ENCODE measurements around the gene TENT5C.

The TENT5C gene

DNA sequence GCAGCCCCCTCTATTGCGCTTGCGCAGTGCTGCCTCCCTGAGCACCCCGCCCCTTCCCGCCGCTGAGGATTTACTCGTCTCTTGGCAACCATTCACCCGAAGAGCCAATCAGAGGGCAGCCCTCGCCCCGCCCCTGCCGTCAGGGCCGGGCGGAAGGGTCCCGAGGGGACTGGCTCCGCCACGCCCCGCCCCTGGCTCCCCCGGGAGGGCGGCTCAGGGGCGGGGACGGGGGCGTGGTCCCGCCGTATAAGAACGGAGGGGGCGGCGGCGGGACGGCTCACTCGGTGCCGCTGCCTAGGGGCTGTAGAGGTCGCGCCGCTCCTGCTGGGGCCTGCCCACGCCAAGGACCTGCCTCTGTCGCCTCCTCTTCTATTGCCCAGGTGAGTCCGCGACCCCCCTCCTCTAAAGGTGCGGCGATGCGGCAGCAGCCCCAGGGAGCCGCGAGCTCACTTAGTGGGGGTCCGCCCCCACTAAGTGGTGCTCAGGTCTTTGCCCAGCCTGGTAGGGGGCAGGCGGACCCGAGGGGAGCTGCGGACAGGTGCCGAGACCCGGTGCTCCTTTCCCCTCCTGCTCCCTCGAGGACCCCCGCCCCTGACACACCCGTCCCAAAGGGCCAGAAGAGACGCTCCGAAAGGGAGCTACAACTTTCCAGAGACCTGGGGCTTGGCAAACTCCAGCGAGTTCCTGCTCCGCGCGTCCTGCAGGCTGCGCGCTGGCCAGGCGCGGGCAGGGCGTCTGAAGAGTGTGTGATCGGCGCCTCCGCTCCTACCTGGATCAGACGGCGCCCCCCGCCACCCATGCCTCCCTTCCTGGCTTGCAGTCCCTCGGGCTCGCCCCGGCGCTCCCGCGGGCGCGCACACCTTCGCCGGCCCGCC, at the start of gene TENT5C (continued):
- TF ChIP-seq, protein P1, sequence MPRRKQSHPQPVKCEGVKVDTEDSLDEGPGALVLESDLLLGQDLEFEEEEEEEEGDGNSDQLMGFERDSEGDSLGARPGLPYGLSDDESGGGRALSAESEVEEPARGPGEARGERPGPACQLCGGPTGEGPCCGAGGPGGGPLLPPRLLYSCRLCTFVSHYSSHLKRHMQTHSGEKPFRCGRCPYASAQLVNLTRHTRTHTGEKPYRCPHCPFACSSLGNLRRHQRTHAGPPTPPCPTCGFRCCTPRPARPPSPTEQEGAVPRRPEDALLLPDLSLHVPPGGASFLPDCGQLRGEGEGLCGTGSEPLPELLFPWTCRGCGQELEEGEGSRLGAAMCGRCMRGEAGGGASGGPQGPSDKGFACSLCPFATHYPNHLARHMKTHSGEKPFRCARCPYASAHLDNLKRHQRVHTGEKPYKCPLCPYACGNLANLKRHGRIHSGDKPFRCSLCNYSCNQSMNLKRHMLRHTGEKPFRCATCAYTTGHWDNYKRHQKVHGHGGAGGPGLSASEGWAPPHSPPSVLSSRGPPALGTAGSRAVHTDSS (tag by site-specific recombination; IDR thresholded peaks at IDR 0.05) = 0 out of 2 replicates have a peak, but pooled peaks have one; percentile 19
- TF ChIP-seq ZNF777 (tag by site-specific recombination; IDR thresholded peaks at IDR 0.05; ENCODE audit: borderline replicate concordance) (peak; percentile 88), ZNF292 (tag by site-specific recombination; IDR thresholded peaks at IDR 0.05; ENCODE audit: borderline replicate concordance, low read depth) (no peak), ZNF544 (tag by site-specific recombination; IDR thresholded peaks at IDR 0.05) (no peak), ZNF324 (tag by site-specific recombination; IDR thresholded peaks at IDR 0.05) (peak; percentile 68; the same call in 1 of the 2 replicates)

DNA sequence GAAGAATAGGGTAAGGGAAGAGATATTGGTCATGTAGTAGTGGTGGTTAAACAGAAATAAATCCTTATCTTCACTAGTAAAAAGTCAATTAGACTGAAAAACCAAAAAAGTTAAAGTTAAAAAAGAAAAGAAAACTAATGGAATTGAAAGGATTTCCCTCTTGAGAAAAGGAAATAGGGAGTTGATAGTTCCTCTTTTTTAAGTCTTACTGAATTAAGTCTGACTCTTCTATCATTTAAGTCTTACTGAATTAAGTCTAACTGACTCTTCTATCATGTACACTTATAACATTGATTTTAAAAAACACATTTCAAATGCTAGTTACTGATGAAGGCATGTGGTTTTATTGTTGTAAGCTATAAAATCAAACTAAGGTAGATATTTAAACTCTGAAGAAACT, 49.5 kb upstream of the TENT5C start:
- ChIA-PET POLR2A (no interaction called here), CTCF (interaction anchor here (0.6 to 1.6 kb wide), 3 partner anchors 9 to 339 kb away, joined by 5 to 8 read pairs (median 5); no protein-coding TSS in a partner anchor)
- Histone ChIP-seq H3K9me3 (ENCODE audit: control insufficient read depth, insufficient read depth, low read depth, low read length) (no peaks in the 10 kb centered on the region), H3K27ac (ENCODE audit: extremely low read depth, low read depth, low read length) (no peak overlapping the region), H3K36me3 (ENCODE audit: control insufficient read depth in 2 of 2, insufficient read depth in 1 of 2, low read length in 2 of 2) (no peaks in the 10 kb centered on the region), H3K4me1 (ENCODE audit: control insufficient read depth, insufficient read depth, low read length) (no peaks in the 10 kb centered on the region), H3K4me3 (ENCODE audit: low read depth, low read length) (no peak overlapping the region)
- TF ChIP-seq ZNF184 (tag by site-specific recombination; IDR thresholded peaks at IDR 0.05) (no peak), ZNF555 (tag by site-specific recombination; conservative IDR thresholded peaks at IDR 0.05) (no peak), ZNF785 (tag by site-specific recombination; IDR thresholded peaks at IDR 0.05) (no peak), GLI4 (tag by site-specific recombination; IDR thresholded peaks at IDR 0.05) (no peak), ZNF239 (tag by site-specific recombination; IDR thresholded peaks at IDR 0.05) (no peak), MEIS1 (CRISPR knock-in tag; IDR thresholded peaks at IDR 0.05; ENCODE audit: borderline replicate concordance) (no peak), ZNF596 (tag by site-specific recombination; IDR thresholded peaks at IDR 0.05) (no peak), ZNF23 (tag by site-specific recombination; IDR thresholded peaks at IDR 0.05; ENCODE audit: borderline replicate concordance) (no peak)
- TF ChIP-seq, protein P2, sequence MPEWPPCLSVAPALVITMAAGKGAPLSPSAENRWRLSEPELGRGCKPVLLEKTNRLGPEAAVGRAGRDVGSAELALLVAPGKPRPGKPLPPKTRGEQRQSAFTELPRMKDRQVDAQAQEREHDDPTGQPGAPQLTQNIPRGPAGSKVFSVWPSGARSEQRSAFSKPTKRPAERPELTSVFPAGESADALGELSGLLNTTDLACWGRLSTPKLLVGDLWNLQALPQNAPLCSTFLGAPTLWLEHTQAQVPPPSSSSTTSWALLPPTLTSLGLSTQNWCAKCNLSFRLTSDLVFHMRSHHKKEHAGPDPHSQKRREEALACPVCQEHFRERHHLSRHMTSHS (tag by site-specific recombination; IDR thresholded peaks at IDR 0.05) = no peak
- TF ChIP-seq, protein P3, sequence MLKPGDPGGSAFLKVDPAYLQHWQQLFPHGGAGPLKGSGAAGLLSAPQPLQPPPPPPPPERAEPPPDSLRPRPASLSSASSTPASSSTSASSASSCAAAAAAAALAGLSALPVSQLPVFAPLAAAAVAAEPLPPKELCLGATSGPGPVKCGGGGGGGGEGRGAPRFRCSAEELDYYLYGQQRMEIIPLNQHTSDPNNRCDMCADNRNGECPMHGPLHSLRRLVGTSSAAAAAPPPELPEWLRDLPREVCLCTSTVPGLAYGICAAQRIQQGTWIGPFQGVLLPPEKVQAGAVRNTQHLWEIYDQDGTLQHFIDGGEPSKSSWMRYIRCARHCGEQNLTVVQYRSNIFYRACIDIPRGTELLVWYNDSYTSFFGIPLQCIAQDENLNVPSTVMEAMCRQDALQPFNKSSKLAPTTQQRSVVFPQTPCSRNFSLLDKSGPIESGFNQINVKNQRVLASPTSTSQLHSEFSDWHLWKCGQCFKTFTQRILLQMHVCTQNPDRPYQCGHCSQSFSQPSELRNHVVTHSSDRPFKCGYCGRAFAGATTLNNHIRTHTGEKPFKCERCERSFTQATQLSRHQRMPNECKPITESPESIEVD (tag by site-specific recombination; IDR thresholded peaks at IDR 0.05) = no peak

DNA sequence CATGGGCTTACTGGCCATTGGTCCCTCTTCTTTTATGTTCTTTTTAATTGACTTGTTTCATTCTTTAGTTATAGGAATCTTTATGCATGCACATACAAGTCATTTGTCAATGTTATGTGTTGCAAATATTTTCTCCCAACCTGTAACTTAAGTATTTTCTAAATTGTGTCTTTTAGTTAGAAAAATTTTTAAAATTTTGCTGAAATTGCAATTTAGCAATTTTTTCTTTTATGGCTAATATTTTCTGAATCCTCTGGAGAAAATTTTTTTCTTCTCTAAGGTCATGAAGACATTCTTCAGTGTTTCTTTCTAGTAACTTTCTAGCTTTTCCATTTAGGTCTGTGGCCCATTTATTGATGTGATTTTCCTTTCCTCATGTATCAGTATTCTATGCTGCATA, 48.9 kb upstream of the TENT5C start:
- no peaks in the 10 kb centered on the region for H3K9me3 ChIP-seq (ENCODE audit: control insufficient read depth, insufficient read depth, low read depth, low read length)
- H3K36me3 ChIP-seq (ENCODE audit: control insufficient read depth in 2 of 2, insufficient read depth in 1 of 2, low read length in 2 of 2) = no peaks in the 10 kb centered on the region
- H3K27ac ChIP-seq (ENCODE audit: extremely low read depth, low read depth, low read length) = no peak overlapping the region
- no peaks in the 10 kb centered on the region for H3K4me1 ChIP-seq (ENCODE audit: control insufficient read depth, insufficient read depth, low read length)
- no peak overlapping the region for H3K4me3 ChIP-seq (ENCODE audit: low read depth, low read length)
- CTCF ChIA-PET = interaction anchor here (0.6 to 1.6 kb wide), 3 partner anchors 22 to 1746 kb away, joined by 3 to 8 read pairs (median 5); no protein-coding TSS in a partner anchor
- POLR2A ChIA-PET = no interaction called here
- no peak for TF ChIP-seq KLF7 (tag by site-specific recombination; IDR thresholded peaks at IDR 0.05; ENCODE audit: borderline replicate concordance)
- TF ChIP-seq ZNF561 (tag by site-specific recombination; IDR thresholded peaks at IDR 0.05; ENCODE audit: borderline replicate concordance) = no peak
- no peak for TF ChIP-seq ZNF529 (tag by site-specific recombination; IDR thresholded peaks at IDR 0.05; ENCODE audit: insufficient replicate concordance)
- no peak for TF ChIP-seq ZNF48 (tag by site-specific recombination; IDR thresholded peaks at IDR 0.05)
- TF ChIP-seq ZNF791 (tag by site-specific recombination; IDR thresholded peaks at IDR 0.05) = no peak
- TF ChIP-seq ZNF785 (tag by site-specific recombination; IDR thresholded peaks at IDR 0.05) = no peak
- TF ChIP-seq, protein P4, sequence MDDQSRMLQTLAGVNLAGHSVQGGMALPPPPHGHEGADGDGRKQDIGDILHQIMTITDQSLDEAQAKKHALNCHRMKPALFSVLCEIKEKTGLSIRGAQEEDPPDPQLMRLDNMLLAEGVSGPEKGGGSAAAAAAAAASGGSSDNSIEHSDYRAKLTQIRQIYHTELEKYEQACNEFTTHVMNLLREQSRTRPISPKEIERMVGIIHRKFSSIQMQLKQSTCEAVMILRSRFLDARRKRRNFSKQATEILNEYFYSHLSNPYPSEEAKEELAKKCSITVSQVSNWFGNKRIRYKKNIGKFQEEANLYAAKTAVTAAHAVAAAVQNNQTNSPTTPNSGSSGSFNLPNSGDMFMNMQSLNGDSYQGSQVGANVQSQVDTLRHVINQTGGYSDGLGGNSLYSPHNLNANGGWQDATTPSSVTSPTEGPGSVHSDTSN (CRISPR knock-in tag; IDR thresholded peaks at IDR 0.05) = no peak
- TF ChIP-seq, protein P5, sequence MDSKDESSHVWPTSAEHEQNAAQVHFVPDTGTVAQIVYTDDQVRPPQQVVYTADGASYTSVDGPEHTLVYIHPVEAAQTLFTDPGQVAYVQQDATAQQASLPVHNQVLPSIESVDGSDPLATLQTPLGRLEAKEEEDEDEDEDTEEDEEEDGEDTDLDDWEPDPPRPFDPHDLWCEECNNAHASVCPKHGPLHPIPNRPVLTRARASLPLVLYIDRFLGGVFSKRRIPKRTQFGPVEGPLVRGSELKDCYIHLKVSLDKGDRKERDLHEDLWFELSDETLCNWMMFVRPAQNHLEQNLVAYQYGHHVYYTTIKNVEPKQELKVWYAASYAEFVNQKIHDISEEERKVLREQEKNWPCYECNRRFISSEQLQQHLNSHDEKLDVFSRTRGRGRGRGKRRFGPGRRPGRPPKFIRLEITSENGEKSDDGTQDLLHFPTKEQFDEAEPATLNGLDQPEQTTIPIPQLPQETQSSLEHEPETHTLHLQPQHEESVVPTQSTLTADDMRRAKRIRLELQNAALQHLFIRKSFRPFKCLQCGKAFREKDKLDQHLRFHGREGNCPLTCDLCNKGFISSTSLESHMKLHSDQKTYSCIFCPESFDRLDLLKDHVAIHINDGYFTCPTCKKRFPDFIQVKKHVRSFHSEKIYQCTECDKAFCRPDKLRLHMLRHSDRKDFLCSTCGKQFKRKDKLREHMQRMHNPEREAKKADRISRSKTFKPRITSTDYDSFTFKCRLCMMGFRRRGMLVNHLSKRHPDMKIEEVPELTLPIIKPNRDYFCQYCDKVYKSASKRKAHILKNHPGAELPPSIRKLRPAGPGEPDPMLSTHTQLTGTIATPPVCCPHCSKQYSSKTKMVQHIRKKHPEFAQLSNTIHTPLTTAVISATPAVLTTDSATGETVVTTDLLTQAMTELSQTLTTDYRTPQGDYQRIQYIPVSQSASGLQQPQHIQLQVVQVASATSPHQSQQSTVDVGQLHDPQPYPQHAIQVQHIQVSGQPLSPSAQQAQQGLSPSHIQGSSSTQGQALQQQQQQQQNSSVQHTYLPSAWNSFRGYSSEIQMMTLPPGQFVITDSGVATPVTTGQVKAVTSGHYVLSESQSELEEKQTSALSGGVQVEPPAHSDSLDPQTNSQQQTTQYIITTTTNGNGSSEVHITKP (tag by site-specific recombination; IDR thresholded peaks at IDR 0.05) = no peak

Data from HEK293 (cell line).